Stimulated activated CD8-positive, alpha-beta memory T cell treated with anti-CD3 and anti-CD28 coated beads, Interleukin-12 subunit alpha, Interleukin-12 subunit beta, amount 100 ng/mL, for 24 hours (primary cell): ENCODE results near the gene H6PD.

ENCODE experiments used
- DNase-seq: peaks from one replicate; pipeline ENCODE4 v3.0.0-alpha.2; 2020; ENCODE audit errors: extremely low read depth

The H6PD gene

DNA sequence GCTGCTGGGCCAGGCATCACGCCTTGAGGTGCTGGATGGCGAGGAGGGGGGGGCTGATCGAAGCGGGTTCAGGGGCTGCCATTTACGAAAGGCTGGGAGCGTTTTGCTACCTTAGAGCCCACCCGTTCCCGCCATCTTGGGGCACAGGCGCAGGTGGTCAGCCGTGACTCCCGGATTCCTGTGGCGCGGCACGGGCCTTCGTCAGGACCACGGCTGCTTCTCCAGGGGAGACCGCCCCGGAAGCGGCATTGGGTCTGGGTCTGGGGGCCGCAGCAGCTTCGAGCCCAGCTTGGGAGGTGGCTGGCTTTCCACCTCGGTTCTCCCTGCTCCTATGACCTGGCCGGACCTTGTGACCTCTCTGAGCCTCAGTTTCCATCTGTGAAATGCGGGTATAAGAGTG, 81.9 kb downstream of the H6PD start:
- no peak for DNase-seq

DNA sequence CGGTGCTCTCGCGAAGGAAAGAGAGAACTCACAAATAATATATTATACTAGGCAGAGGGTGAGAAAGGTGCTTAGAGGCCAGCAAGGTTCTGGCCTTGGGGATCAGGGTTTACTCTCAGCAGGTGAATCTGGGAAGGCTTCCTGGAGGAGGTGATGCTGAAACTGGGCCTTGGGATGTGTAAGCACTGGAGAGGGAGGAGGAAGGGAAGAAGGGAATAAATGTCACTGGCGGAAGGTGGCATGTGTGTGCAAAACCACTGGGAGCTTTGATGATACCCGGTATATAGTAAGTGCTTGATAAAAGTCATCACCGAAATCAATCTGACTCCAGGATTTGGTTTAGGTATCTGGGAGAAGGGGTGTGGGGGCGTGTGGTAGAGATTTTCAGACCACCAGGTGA, 82.5 kb downstream of the H6PD start:
- DNase-seq = no peak

DNA sequence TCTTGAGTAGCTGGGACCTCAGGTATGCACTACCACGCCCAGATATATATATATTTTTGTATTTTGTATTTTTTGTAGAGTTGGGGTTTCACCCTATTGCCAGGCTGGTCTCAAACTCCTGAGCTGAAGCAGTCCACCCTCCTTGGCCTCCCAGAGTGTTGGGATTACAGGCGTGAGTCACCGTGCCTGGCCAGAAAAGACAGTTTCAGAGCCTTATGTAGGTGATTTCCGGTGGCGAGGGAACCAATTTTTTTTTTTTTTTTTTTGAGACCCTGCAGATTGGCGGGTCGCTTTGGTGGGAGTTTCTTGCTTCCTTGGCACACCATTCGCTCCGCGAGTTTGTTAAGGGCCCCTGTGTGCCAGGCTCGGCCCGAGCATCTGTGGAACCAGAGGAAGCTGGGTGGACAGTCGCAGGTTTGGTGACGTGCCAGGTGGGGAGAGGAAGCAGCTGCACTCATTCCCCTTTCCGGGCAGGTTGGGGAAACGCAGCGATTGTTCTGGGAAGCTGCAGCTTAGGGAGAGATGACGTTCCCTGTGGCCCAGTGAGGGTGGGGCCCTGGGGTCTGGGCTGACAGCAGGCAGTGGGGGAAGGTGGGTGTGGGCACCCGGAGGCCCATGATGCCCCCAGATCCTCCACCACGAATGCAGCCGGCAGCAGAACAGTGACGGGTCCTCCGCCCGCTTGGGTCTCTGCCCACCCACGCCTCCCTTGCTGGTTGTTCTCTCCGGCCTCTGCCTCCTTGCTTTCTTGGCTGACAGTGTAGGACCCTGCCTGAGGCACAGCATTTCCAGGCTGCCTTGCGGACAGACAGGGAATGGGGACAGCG, 83.2 kb downstream of the H6PD start:
- DNase-seq = no peak

DNA sequence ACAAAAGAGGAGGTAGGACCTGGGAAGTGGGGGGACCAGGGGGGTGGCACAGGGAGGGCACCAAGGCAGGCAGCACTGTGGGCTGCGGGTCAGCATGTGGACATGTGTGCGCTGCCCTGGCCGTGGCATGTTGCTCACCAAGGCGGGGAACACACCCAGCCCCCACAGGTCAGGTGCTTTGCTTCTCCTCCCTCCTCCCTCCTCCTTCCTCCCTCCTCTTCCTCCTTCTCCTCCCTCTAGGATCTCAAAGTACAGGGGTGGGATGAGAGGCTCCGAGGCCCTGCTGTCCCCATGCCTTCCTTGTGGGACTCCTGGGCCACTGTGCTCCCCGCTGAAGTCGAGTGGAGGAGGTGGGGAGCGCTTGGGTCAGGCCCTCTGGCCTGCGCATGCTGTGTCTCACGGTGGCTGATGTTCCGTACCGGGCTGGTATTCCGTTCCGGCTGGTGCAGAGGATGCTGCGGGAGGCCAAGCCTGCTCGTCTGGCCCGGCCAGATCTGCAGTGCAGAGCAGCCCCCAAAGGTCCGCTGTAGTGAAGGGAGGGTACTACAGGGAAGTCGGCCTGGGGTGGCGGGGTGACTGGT, 84.7 kb downstream of the H6PD start:
- DNase-seq = no peak

DNA sequence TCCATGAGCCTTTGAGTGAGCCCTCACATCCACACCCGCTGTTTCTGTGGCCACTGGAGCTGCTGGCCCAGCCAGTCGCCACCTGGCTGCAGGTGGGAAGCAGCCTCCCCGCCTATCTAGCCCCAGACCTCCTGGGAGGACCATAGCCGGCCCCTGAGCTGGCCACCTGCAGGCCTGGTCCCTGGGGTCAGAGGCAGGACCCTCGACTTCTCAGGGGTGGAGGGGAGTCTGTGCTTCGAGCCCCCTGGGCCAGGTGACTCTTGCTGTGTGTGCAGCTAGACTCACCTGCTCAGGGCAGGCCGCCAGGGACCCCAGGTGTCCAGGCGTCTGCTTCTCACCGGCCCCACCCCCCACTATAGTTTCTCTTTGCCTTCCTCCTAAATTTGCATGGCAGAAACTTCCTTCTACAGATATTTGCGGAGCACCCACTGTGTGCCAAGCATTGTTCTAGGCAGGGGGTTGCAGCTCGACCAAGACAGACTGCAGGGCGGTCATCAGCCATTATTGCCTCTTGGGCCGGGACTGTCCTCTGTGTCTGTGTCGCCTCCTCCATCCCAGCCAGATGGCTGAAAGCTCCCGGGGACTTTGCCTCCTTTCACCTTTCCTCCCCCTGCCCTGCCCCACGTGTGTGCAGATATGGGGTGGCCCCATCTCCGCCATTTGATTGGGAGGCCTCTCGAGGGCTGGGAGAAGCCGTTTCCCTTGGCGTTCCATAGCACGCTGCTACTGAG, 85.4 kb downstream of the H6PD start:
- DNase-seq = no peak
